Pulmonary artery endothelial cell (primary cell): ENCODE data around the gene CRCP. TPM values are rescaled to one million over a fixed set of nuclear protein-coding genes. Genes with fewer than 3 reads are reported as not detected.
"Not testable (repeated sequence)": the region's sequence is repeated elsewhere in the genome, so short reads cannot be mapped to it uniquely, and the experiment has no call there.

ENCODE experiments used
- DNase-seq: peaks from one replicate; pipeline ENCODE4 v3.0.0-alpha.2; 2011; ENCODE audit warnings: low read depth, low spot score
- total RNA-seq: library from RNA; depleted of rRNA; stranded (reverse); fragments of >200 nt; gene quantifications from 2 replicates; pipeline ENCODE4 v1.2.3, GENCODE V29; 2014

The CRCP gene
- total RNA-seq, 1 donor from 2014 or later, result 37.7 TPM

GRCh38 chr7:66105263-66105748 is 9.3 kb upstream of the CRCP start:
- DNase-seq, result no peak

- DNase-seq, result not testable (repeated sequence)
Measured at GRCh38 chr7:66108410-66108809, 6.2 kb upstream of the CRCP start.

- DNase-seq, result no peak
Measured at GRCh38 chr7:66110856-66111255, 3.8 kb upstream of the CRCP start.

- DNase-seq, result not testable (repeated sequence)
Measured at GRCh38 chr7:66116680-66117420, 2.2 kb downstream of the CRCP start.

- DNase-seq, result no peak
Measured at GRCh38 chr7:66118603-66119002, 4.0 kb downstream of the CRCP start.

GRCh38 chr7:66119245-66119850 is 4.7 kb downstream of the CRCP start:
- no peak for DNase-seq

- no peak for DNase-seq
Measured at GRCh38 chr7:66123175-66123528, 8.5 kb downstream of the CRCP start.

- not testable (repeated sequence) for DNase-seq
Measured at GRCh38 chr7:66124569-66124861, 9.9 kb downstream of the CRCP start.

- no peak for DNase-seq
Measured at GRCh38 chr7:66125052-66125694, 10.5 kb downstream of the CRCP start.

GRCh38 chr7:66125781-66126352 is 11.2 kb downstream of the CRCP start:
- DNase-seq, result not testable (repeated sequence)

GRCh38 chr7:66127172-66127571 is 12.5 kb downstream of the CRCP start:
- not testable (repeated sequence) for DNase-seq

GRCh38 chr7:66138994-66139752 is 24.5 kb downstream of the CRCP start:
- DNase-seq, result no peak

- peak; percentile 51 for DNase-seq
Measured at GRCh38 chr7:66140924-66141323, 26.3 kb downstream of the CRCP start.

GRCh38 chr7:66142334-66142733 is 27.7 kb downstream of the CRCP start:
- no peak for DNase-seq

GRCh38 chr7:66142996-66143395 is 28.3 kb downstream of the CRCP start:
- DNase-seq, result no peak

GRCh38 chr7:66143876-66144332 is 29.3 kb downstream of the CRCP start:
- no peak for DNase-seq

- no peak for DNase-seq
Measured at GRCh38 chr7:66145400-66146104, 30.9 kb downstream of the CRCP start.

GRCh38 chr7:66146701-66147100 is 32.1 kb downstream of the CRCP start:
- DNase-seq, result no peak

- not testable (repeated sequence) for DNase-seq
Measured at GRCh38 chr7:66147657-66148056, 33.0 kb downstream of the CRCP start.

- DNase-seq, result no peak
Measured at GRCh38 chr7:66150471-66150870, 35.8 kb downstream of the CRCP start.
